NCI-H2029 treated with DMSO at 0.1 percent for 48 hours (cell line): Measurements from ENCODE around the gene LY6G6C.

Experiments
- DNase-seq: peaks from one replicate; lab custom pipeline; 2025; lab: John Stamatoyannopoulos, UW

The LY6G6C gene

GRCh38 chr6:31680226-31681134, 41.1 kb downstream of the LY6G6C start, which contains the start of gene LY6G5C:
TSS of gene LY6G5C (minus strand) at chr6:31681067. CDS start at chr6:31680373, 694 bp downstream.
- DNase-seq: peak; percentile 84

GRCh38 chr6:31677955-31678354, 43.6 kb downstream of the LY6G6C start:
- no peak for DNase-seq

GRCh38 chr6:31676904-31677303, 44.6 kb downstream of the LY6G6C start:
- no peak for DNase-seq

GRCh38 chr6:31676322-31676903, 45.1 kb downstream of the LY6G6C start:
- no peak for DNase-seq

- no peak for DNase-seq
These were observed 51.9 kb downstream of the LY6G6C start, which contains the start of gene LY6G5B for GRCh38 chr6:31669676-31670075. TSS of gene LY6G5B (plus strand) at chr6:31669976. CDS start at chr6:31670951, 975 bp downstream.
